ENCODE results near the gene GPR142. TPM values are rescaled to one million over a fixed set of nuclear protein-coding genes. Genes with fewer than 3 reads are reported as not detected.
A peak's percentile ranks its signal among the peaks of the same experiment; 100 is the strongest.

GPR142 gene
- total and polyA plus RNA-seq, 2 of the 13 experiments (the other 11 are each of a cell fraction or from before 2014, with no cell fraction given), result not detected

DNA sequence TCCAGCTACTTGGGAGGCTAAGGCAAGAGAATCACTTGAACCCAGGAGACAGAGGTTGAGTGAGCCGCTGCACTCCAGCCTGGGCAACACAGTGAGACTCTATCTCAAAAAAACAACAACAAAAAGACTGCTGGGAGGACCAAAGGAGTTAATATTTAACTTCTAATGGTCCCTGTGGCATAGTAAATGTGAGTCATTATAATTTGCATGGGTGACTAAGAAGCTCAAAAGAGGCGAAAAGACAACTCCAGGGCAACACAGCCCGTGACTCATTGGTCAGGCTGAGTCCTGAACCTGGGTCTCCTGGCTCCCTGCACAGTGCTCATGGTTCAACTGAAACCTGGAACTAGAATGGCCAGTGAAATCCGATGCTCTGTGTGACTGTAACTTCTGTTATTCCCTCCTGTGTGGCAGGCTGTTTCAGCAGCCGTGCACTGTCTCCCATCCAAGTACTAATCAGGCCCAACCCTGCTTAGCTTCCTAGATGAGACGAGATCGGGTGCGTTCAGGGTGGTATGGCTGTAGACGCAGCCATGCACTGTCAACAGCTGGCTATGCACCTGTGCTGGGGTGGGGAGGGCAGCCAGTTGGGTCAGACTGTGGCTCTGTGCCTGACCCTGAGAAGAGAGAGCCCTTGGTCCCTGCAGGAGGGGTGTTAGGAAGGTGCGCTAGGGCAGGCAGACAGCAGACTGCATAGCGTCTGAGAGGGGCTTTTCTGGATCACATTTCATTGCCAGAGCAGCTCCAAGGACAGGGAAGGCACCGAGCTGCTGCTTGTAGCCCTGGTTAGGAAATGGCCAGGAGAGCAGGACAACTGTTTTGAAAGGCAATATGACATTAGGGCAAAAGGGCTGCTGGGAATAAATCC lies 50.1 kb downstream of the GPR142 start (continued):
- TF ChIP-seq HNF1B (CRISPR knock-in tag; IDR thresholded peaks at IDR 0.05) (peak; percentile 75), RXRA (CRISPR knock-in tag; IDR thresholded peaks at IDR 0.05) (peak; percentile 50; the same call in 1 of the 2 replicates), ZNF34 (CRISPR knock-in tag; IDR thresholded peaks at IDR 0.05; ENCODE audit: borderline replicate concordance) (no peak), ZNF780A (CRISPR knock-in tag; IDR thresholded peaks at IDR 0.05) (peak; percentile 99), ZNF761 (CRISPR knock-in tag; conservative IDR thresholded peaks at IDR 0.05) (no peak), NFKBIZ (CRISPR knock-in tag; IDR thresholded peaks at IDR 0.05) (no peak; the same call in 1 of the 2 replicates), ZNF124 (CRISPR knock-in tag; IDR thresholded peaks at IDR 0.05) (peak; percentile 82; the same call in 1 of the 2 replicates), RAD21 (CRISPR knock-in tag; IDR thresholded peaks at IDR 0.05) (peak; percentile 18; the same call in 1 of the 2 replicates), ZNF790 (CRISPR knock-in tag; IDR thresholded peaks at IDR 0.05; ENCODE audit: borderline replicate concordance) (no peak), ZNF256 (CRISPR knock-in tag; conservative IDR thresholded peaks at IDR 0.05) (no peak), ZBTB39 (CRISPR knock-in tag; IDR thresholded peaks at IDR 0.05) (no peak), ZNF235 (CRISPR knock-in tag; IDR thresholded peaks at IDR 0.05; ENCODE audit: borderline replicate concordance) (no peak), ZNF619 (CRISPR knock-in tag; IDR thresholded peaks at IDR 0.05) (peak; percentile 88; the same call in 1 of the 2 replicates), YEATS2 (CRISPR knock-in tag; IDR thresholded peaks at IDR 0.05; ENCODE audit: borderline replicate concordance) (peak; percentile 62; the same call in 1 of the 2 replicates), HOXA9 (CRISPR knock-in tag; IDR thresholded peaks at IDR 0.05; ENCODE audit: borderline replicate concordance) (no peak), NFIC (IDR thresholded peaks at IDR 0.05; ENCODE audit: low read length) (no peak)
- TF ChIP-seq, protein P1, sequence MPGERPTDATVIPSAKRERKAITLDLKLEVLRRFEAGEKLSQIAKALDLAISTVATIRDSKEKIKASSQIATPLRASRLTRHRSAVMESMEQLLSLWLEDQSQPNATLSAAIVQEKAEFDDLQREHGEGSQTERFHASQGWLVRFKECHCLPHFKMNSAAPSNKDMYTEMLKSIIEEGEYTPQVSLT (CRISPR knock-in tag; IDR thresholded peaks at IDR 0.05; ENCODE audit: borderline replicate concordance, low read depth), result no peak
- TF ChIP-seq, protein P2, sequence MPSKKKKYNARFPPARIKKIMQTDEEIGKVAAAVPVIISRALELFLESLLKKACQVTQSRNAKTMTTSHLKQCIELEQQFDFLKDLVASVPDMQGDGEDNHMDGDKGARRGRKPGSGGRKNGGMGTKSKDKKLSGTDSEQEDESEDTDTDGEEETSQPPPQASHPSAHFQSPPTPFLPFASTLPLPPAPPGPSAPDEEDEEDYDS (CRISPR knock-in tag; IDR thresholded peaks at IDR 0.05), result peak; percentile 77
- TF ChIP-seq, protein P3, sequence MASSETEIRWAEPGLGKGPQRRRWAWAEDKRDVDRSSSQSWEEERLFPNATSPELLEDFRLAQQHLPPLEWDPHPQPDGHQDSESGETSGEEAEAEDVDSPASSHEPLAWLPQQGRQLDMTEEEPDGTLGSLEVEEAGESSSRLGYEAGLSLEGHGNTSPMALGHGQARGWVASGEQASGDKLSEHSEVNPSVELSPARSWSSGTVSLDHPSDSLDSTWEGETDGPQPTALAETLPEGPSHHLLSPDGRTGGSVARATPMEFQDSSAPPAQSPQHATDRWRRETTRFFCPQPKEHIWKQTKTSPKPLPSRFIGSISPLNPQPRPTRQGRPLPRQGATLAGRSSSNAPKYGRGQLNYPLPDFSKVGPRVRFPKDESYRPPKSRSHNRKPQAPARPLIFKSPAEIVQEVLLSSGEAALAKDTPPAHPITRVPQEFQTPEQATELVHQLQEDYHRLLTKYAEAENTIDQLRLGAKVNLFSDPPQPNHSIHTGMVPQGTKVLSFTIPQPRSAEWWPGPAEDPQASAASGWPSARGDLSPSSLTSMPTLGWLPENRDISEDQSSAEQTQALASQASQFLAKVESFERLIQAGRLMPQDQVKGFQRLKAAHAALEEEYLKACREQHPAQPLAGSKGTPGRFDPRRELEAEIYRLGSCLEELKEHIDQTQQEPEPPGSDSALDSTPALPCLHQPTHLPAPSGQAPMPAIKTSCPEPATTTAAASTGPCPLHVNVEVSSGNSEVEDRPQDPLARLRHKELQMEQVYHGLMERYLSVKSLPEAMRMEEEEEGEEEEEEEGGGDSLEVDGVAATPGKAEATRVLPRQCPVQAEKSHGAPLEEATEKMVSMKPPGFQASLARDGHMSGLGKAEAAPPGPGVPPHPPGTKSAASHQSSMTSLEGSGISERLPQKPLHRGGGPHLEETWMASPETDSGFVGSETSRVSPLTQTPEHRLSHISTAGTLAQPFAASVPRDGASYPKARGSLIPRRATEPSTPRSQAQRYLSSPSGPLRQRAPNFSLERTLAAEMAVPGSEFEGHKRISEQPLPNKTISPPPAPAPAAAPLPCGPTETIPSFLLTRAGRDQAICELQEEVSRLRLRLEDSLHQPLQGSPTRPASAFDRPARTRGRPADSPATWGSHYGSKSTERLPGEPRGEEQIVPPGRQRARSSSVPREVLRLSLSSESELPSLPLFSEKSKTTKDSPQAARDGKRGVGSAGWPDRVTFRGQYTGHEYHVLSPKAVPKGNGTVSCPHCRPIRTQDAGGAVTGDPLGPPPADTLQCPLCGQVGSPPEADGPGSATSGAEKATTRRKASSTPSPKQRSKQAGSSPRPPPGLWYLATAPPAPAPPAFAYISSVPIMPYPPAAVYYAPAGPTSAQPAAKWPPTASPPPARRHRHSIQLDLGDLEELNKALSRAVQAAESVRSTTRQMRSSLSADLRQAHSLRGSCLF (CRISPR knock-in tag; IDR thresholded peaks at IDR 0.05; ENCODE audit: borderline replicate concordance), result no peak

Data from HepG2 (cell line).